Transverse colon (tissue), 4 donors: ENCODE measurements around the gene SIM2.

Experiments
- CTCF ChIP-seq, 5 experiments: fragments of 200-600 bp in 3 of 5; fragments of 450-650 bp in 2 of 5; sonication (generic) in 3 of 5; IDR thresholded peaks; 1 replicate in 2 of 5; 2 replicates in 3 of 5; pipeline ENCODE4 v1.5.1; 2016 to 2017; ENCODE audit warnings: antibody characterized with exemption in 5 of 5, inconsistent platforms in 3 of 5, mild to moderate bottlenecking in 2 of 5, moderate library complexity in 1 of 5
- EP300 ChIP-seq: sonication (generic); formaldehyde crosslinking; IDR thresholded peaks from one replicate; pipeline ENCODE4 v1.6.1; 2017; ENCODE audit warnings: antibody characterized with exemption, low read depth
- POLR2A ChIP-seq: fragments of 450-650 bp; IDR thresholded peaks from one replicate; pipeline ENCODE4 v1.6.1; 2016; ENCODE audit warnings: antibody characterized with exemption, mild to moderate bottlenecking, moderate library complexity
- POLR2AphosphoS5 ChIP-seq, 3 donors: sonication (generic); formaldehyde crosslinking; IDR thresholded peaks; one replicate each; pipeline ENCODE4 v1.6.1; 2016; ENCODE audit warnings: antibody characterized with exemption in 3 of 3

- TF ChIP-seq CTCF (IDR thresholded peaks at IDR 0.05) (no peak), EP300 (no peak), POLR2AphosphoS5 (IDR thresholded peaks at IDR 0.05) (no peak), POLR2A (no peak)
Measured at GRCh38 chr21:36671836-36672235, 27.1 kb upstream of the SIM2 start.
